Non-pigmented ciliary epithelial cell (primary cell): ENCODE measurements around the gene MARS1.

ENCODE experiments used
- DNase-seq: peaks from one replicate; pipeline ENCODE4 v3.0.0-alpha.2; 2010; ENCODE audit warnings: low read depth

Gene MARS1

DNA sequence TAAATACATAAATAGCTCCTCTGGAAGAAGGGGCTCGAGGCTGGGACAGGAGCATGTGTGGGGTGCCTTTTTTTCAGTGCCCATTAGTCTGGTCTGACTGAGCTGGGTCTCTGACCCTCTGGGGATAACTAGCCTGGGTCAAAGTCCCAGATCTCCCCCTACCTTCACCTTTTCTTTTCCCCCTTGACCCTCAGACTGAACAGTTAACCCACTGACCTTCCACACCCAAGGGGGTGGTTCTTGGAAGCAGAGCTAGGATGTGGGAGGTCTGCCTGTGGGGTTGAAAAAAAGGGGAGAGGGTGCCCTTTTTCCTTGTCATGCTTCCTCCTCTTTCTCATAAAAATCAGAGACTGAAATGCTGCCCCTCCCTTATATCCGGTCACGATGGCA, 29.2 kb upstream of the MARS1 start:
- DNase-seq, result no peak

DNA sequence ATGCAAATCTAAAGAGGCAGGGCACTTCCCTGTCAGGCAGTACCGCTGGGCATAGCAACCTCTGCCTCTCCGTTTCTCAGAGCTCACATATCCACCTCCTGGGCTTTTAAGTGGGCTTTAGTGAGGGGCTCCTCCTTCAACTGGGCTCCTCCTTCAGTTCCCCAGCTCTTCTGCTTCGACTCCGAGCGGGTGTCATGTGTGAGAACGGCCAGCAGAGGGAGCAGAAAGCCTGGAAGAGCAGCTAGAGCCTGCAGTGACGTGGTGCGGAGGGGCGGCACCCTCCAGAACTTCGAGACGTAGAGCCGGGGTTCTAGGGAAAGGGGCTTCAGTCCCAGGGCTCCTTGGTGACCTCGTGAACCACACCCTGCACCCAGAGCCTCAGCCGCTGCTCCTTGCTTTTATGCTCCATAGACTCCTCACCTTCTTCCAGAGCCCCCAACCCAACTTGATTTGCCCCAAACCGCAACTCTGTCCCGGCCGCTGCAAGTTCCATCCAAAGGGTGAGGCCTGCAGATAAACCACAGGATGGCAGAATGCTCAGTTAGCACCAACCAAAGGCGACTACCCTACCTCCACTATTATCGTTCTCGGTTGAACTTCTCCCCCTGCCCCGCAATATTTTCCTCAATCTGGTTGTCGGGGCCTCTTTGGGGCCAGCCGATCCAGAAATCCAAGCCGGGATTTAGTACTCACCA, 28.7 kb upstream of the MARS1 start:
- peak; percentile 83 for DNase-seq

DNA sequence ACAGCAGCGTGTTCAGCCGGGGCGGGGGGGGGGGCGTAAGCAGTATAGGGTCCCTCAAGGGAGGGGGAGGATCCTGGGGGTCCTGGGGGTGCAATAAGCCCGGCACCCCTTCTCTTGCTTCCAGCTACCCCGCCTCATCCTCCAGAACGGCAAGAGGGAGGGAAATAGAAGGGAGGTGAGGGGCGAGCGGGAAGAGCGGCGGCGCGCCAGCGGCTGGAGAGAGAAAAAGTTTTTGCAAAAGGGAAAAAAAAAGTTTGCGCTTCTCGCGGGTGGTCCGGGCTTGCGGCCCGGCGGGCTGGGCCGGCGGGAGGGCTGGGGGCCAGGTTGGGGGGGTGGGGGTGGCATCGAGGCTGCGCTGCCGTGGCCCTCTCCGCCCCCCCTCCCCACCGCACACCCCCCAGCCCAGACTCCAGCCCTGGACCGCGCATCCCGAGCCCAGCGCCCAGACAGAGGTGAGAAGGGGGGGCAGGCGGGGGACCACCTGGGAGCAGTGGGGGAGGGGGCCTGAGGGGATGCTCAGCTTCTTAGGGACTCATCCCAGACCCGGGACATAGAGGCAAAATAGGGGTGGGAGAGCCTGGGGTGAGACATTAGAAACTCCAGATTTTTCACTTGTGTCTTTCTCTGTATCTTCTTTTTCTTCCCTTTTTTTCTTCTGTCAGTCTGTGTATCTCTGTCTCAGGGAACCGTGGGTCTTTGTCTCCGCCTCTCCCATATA, 28.0 kb upstream of the MARS1 start, which contains the start of gene GLI1:
GLI1 (plus strand) TSS at position 36 of the 718 bp plus-strand sequence. CDS start 3,907 bp downstream, outside the sequence.
- DNase-seq, result no peak

DNA sequence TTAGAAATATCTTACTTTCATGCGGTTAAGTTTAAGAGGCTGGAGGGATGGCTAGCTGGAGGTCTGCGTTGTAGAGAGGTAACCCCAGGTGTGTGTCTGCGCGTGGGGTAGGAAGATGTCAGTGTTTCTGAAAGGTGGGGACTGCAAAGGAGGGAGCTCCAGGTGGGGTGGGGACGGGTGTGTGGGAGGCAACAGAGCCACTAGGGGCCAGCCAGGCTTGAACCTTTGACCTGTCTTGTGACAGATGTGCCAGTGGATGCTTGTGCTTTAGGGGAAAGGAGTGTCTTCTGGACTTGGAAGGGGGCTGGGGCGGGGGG, 27.4 kb upstream of the MARS1 start:
- DNase-seq, result no peak

DNA sequence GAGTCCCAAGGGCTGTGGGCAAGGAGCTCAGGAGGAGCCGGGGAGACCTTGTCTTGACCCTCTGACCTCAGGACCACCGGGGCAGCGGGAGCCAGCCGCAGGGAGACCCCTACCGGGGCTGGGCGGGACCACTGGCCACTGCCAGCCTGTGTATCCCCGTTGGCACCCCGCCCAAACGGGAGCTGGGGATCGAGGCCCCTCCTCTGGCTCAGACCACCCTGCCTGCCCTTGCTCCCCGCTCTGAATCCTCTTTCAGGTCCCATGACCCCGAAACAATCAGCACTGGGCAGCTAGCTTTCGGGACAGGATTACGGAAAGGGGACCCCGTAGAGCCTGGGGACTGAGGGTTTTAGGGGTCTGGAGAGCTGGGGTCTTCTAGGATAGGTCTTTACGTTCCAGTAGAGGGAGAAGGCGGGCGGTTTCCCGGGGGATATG, 27.0 kb upstream of the MARS1 start:
- no peak for DNase-seq

DNA sequence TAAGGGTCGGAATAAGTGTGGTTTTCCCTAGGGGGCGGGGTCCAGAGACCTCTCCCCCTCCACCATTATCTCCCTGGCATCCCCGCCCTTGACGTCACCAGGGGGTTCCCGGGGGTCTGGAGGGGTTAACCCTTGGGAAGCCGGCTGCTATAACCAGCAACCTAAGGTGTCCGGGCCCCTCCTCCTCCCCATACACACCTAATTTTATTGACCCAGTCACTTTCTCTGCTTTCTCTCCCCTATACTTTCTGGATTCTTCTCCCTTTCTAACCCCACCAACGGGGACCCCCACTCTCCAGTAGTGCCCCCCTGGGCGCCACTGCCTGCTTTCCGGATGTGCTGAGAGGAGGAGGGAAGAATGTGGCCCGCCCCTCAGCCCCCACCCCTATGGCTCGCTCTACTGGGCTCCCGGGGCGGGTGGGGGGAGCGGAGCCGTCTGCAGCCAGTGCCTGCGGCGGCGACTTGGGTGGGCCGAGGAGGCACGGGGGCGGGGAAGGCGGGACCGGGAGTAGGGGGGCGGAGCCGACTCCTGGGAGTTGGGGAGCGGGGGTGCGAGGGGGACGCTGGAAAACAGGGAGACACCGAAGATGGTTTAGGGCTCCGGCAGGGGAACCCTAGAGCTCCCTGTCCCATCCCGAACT, 26.5 kb upstream of the MARS1 start:
- no peak for DNase-seq

DNA sequence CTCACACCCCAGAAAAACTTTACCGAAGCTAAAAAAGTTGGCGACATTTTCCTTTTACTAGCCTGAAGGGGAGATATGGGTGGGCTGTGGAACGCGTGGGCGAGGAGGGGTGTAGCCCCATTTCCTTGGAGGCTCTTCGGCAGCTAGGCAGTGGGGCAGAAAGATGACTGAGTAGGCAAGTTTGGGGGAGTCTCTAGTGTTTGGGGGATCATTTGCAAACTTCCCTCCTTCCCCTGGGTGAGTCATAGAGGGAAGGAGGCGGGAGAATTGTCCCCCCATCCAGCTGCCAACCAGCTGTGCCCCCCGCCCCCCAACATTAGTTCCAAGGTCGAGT, 26.0 kb upstream of the MARS1 start:
- DNase-seq, result no peak

DNA sequence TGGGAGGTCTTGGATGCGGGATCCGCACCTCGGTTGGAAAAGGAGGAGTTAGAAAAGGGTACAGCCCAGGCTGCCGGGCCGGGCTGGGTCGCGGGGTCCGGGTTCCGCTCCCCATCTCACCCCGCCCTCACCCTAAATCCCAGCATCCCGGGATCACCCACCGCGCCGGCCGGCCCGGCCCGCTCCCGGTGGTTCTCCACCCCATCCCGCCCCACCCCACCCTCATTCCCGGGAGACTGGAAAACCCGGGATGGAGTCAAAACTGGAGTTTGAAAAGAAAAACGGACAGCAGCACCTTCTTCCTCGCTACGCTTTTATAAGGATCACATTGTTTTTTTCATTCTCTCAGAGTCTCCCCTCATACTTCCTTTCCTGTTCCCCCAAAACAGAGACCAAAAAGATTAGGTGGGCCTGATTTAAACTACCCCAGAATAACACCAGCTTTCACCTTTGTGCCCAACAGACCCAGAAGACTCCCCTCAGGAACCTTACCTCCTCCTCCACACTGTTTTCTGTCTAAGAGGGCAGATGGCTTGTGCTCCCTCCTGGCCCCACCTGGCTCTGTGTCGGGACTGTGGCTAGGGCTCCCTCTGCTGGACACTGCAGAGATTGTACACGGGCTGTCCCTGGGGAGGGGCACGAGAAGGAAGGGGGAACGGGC, 25.5 kb upstream of the MARS1 start:
- DNase-seq, result no peak

DNA sequence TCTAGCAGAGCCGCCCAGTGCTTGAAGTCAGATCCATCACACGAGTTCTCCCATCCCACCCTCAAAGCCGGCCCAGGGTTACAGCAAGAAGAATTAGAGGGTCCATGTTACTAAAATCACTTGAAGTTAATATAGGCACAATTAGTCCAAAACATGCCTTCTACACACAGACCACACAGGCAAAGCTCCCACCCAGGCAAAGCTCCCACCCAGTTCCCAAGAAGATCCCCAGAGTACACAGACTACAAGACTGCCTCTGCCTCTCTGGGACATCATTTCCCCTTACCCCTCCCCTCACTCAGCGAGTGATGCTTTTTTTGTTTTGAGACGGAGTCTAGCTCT, 25.0 kb upstream of the MARS1 start:
- DNase-seq, result no peak

DNA sequence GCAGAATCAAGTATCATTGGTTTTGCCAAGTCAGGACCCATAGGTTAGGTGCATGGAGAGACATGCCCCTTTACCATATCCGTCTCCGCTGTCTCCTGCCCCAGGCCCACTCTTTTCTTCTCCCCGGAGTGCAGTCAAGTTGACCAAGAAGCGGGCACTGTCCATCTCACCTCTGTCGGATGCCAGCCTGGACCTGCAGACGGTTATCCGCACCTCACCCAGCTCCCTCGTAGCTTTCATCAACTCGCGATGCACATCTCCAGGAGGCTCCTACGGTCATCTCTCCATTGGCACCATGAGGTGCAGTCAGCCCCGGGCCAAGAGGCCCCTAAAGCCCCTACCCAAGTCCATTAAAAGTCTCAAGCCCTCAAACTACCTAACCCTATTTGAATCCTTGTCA, 23.3 kb upstream of the MARS1 start:
- no peak for DNase-seq

DNA sequence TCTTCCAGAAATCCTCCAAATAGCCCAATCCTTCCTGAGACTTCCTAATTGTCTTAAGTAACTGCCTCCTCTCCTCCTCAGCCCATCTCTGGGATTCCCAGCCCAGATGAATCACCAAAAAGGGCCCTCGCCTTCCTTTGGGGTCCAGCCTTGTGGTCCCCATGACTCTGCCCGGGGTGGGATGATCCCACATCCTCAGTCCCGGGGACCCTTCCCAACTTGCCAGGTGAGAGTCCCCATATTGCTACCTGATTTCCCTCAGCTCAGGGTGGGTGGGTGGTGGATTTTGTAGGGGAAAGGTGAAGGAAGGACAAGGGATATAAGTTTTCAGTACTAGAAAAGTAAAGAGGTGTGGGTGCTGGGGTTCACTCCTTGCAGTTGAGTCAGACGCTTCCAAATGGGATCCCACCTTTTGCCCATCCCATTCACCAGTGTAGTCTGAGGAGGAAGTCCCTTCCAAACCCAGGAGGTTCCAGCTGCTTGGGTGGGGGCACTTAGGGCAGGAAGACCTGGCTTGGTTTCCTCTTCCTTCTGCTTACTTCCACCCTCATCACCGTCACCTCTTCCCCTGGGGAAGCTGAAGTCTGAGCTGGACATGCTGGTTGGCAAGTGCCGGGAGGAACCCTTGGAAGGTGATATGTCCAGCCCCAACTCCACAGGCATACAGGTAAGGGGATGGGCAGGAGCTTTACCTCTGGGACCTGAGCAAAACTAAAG, 22.7 kb upstream of the MARS1 start:
- DNase-seq, result no peak

DNA sequence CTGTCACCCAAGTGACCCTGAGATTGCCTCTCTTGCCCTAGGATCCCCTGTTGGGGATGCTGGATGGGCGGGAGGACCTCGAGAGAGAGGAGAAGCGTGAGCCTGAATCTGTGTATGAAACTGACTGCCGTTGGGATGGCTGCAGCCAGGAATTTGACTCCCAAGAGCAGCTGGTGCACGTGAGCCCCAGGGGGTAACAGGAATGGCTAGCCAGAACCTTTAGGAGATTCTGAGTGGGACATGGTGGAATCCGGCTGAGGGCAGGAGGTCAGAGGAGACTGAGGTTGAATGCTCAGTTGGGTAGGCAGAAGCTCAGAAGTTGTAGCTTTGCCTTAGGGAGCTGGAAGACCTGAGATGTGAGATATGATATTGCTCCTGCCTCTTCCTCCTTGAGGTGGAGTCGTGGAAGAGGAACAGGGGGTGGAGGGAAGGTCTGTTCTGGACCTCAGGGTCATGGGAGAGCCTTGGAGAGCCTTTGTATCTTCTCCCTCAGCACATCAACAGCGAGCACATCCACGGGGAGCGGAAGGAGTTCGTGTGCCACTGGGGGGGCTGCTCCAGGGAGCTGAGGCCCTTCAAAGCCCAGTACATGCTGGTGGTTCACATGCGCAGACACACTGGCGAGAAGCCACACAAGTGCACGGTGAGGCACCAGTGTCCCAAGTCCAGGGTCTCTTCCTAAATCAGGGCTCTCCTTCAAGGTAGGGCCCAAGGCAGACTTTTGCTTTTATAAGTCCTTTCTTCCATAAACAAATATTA, 21.9 kb upstream of the MARS1 start:
- no peak for DNase-seq

DNA sequence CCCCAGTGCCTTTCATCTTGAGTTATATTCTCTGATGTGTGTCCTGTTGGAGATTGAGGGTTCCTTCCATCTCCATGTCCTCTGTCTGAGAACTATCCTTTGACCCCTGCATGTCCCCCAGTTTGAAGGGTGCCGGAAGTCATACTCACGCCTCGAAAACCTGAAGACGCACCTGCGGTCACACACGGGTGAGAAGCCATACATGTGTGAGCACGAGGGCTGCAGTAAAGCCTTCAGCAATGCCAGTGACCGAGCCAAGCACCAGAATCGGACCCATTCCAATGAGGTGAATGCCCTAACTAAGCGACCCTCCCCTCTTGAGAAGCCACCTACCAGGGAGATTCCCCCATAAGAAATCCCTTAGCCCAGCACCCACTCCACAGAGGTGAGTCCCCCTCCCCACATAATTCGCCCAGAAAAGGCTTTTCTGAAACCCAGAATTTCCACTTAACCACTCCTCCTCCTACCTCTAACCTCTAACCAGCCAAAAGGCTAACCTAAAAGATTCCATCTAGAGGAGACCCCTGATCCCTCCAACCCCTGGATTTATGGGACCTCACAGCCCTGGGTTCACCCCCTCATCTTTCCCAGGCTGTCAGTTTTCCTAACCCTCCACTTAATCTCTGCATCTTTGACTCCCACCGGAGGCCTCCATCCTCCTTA, 20.5 kb upstream of the MARS1 start:
- DNase-seq, result no peak

DNA sequence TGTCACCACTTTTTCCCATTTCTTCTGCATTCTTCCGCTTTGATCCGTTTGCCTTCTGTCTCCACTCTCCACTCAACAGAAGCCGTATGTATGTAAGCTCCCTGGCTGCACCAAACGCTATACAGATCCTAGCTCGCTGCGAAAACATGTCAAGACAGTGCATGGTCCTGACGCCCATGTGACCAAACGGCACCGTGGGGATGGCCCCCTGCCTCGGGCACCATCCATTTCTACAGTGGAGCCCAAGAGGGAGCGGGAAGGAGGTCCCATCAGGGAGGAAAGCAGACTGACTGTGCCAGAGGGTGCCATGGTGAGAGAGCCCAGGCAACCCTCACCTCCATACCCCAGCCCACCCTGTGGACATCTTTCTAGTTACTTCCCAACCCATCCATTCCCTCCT, 20.0 kb upstream of the MARS1 start:
- DNase-seq, result no peak

DNA sequence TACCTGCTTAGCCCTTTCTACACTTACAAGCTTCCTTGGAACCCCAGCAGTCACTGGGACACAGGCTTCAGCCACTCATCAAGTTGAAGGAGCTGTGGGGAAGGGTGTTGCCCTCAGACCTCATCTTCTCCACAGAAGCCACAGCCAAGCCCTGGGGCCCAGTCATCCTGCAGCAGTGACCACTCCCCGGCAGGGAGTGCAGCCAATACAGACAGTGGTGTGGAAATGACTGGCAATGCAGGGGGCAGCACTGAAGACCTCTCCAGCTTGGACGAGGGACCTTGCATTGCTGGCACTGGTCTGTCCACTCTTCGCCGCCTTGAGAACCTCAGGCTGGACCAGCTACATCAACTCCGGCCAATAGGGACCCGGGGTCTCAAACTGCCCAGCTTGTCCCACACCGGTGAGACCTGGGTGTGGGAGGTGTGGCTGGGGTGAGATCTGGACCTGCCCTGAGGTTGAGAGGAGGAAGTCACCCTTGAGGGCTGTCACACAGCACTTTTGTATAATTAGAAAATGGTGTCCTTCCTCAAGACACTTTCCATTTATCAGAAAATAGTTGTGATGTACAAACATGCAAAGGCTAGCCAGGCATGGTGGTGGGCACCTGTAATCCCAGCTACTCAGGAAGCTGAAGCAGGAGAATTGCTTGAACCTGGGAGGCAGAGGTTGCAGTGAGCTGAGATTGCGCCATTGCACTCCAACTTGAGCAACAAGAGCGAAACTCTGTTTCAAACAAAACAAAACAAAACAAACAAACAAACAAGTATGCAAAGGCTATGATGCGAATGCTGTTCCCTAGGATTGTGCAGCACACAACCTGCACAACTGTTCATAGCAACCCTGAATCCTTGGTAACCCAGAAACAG, 18.3 kb upstream of the MARS1 start:
- DNase-seq, result no peak

DNA sequence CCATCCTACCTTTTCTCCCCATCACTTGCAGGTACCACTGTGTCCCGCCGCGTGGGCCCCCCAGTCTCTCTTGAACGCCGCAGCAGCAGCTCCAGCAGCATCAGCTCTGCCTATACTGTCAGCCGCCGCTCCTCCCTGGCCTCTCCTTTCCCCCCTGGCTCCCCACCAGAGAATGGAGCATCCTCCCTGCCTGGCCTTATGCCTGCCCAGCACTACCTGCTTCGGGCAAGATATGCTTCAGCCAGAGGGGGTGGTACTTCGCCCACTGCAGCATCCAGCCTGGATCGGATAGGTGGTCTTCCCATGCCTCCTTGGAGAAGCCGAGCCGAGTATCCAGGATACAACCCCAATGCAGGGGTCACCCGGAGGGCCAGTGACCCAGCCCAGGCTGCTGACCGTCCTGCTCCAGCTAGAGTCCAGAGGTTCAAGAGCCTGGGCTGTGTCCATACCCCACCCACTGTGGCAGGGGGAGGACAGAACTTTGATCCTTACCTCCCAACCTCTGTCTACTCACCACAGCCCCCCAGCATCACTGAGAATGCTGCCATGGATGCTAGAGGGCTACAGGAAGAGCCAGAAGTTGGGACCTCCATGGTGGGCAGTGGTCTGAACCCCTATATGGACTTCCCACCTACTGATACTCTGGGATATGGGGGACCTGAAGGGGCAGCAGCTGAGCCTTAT, 17.4 kb upstream of the MARS1 start:
- no peak for DNase-seq

DNA sequence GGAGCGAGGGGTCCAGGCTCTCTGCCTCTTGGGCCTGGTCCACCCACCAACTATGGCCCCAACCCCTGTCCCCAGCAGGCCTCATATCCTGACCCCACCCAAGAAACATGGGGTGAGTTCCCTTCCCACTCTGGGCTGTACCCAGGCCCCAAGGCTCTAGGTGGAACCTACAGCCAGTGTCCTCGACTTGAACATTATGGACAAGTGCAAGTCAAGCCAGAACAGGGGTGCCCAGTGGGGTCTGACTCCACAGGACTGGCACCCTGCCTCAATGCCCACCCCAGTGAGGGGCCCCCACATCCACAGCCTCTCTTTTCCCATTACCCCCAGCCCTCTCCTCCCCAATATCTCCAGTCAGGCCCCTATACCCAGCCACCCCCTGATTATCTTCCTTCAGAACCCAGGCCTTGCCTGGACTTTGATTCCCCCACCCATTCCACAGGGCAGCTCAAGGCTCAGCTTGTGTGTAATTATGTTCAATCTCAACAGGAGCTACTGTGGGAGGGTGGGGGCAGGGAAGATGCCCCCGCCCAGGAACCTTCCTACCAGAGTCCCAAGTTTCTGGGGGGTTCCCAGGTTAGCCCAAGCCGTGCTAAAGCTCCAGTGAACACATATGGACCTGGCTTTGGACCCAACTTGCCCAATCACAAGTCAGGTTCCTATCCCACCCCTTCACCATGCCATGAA, 16.8 kb upstream of the MARS1 start:
- DNase-seq, result no peak

DNA sequence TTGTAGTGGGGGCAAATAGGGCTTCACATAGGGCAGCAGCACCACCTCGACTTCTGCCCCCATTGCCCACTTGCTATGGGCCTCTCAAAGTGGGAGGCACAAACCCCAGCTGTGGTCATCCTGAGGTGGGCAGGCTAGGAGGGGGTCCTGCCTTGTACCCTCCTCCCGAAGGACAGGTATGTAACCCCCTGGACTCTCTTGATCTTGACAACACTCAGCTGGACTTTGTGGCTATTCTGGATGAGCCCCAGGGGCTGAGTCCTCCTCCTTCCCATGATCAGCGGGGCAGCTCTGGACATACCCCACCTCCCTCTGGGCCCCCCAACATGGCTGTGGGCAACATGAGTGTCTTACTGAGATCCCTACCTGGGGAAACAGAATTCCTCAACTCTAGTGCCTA, 16.2 kb upstream of the MARS1 start:
- DNase-seq, result no peak

DNA sequence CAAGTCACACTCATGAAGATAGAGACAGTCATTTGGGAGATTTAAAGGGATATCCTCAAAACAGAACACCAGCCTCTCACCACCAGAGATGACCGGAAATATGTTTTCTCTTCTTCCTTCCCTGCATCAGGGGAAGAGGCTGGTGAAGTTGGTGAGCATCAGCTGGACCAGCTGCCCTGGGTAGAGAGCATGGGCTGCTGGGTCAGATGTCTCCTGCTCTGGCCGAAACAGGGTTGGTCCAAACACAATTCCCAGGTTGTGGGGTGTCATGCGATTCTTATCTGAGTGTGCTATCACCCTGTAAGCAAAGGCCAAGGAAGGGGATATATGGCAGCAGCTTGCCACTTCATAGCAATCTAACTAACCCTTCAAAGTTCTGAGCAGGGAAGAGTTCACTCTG, 15.5 kb upstream of the MARS1 start:
- DNase-seq, result no peak
